CMK (cell line): ENCODE data around the gene COA1.

Source experiments
- DNase-seq: peaks from one replicate; pipeline ENCODE4 v3.0.0-alpha.2; 2010; ENCODE audit warnings: low read depth

Gene COA1

DNA sequence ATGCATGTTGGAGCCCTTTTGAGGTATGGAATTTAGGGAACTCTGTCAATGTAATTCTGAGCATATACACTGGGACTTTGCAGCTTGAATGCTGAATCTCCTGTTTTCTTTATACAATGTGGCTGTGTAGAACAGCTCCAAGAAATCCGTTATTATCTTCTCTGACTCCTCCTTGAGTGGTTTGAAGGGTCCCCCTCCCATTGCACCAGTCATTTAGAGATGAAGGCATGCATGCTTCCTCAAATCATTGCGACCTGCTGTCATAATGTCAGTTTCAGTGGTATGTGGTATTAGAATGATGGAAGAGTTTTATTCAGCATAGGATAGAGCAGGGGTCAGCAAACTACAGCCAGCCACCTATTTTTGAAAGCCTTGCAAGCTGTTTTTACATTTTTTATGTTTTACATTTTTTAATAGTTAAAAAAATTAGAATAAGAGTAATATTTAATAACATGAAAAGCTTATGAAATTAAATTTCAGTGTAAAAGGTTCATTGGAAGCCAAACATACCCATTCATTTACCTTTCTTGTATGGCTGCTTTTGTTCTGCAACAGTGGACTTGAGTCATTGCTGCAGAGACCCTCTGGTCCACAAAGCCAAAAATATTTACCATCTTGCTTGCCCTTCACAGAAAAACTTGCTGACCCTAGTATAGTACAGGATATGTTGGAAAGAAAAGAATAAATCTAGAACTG is 138.3 kb downstream of the COA1 start:
- no peak for DNase-seq

DNA sequence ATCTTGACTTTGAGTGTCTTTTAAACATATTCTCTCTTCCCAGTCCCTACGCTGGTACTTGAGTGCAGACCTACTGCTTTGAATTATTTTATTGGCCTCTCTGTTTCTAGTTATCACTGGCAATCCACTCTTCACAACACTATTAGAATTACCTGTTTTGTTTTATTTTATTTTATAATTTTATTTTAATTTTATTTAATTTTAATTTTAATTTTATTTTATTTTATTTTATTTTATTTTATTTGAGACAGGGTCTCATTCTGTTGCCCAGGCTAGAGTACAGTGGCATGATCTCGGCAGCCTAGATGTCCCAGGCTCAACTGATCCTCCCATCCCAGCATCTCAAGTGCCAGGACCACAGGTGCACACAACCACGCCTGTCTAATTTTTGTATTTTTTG is 139.6 kb downstream of the COA1 start:
- DNase-seq, result no peak
